ENCODE results near the gene FOXC2. TPM values are rescaled to one million over a fixed set of nuclear protein-coding genes. Genes with fewer than 3 reads are reported as not detected.

Gene FOXC2
- total and polyA plus RNA-seq, 10 of the 15 experiments (the other 5 are each of a cell fraction or from before 2014, with no cell fraction given) = not detected

- no peak for ATAC-seq
- SMC1A ChIA-PET (ENCODE audit: uncharacterized antibody, unreplicated experiment) = no interaction called here
- in situ Hi-C loops (cut with MboI) = no loop called here
Observed at GRCh38 chr16:86530251-86531190, 36.1 kb upstream of the FOXC2 start.

More at GRCh38 chr16:86530251-86531190, 36.1 kb upstream of the FOXC2 start:
- Histone ChIP-seq H2AFZ (ENCODE audit: control insufficient read depth, low read depth, low read length) (no peak overlapping the region), H3K9me3 (replicated peaks; ENCODE audit: control insufficient read depth, insufficient read depth, low read length) (no peaks in the 10 kb centered on the region), H3K27me3 (replicated peaks in 1 of 2; ENCODE audit: control insufficient read depth in 2 of 2, insufficient read depth in 2 of 2, low read length in 1 of 2) (no peaks in the 10 kb centered on the region), H3K4me3 (no peak overlapping the region), H3K79me2 (ENCODE audit: control insufficient read depth, insufficient read depth, low read length) (no peaks in the 10 kb centered on the region), H3K9ac (ENCODE audit: control insufficient read depth, insufficient read depth, low read length) (no peak overlapping the region), H3K27ac (ENCODE audit: control insufficient read depth, insufficient read depth) (no peak overlapping the region), H3K4me1 (ENCODE audit: control insufficient read depth, insufficient read depth, low read length) (no peaks in the 10 kb centered on the region), H3K4me2 (ENCODE audit: control insufficient read depth, insufficient read depth) (no peak overlapping the region), H3K36me3 (ENCODE audit: control insufficient read depth in 2 of 2, insufficient read depth in 2 of 2, low read length in 1 of 2) (no peaks in the 10 kb centered on the region; a peak in 1 of 4 replicates), H4K20me1 (ENCODE audit: control insufficient read depth, insufficient read depth) (no peaks in the 10 kb centered on the region; the same call in 1 of the 2 replicates)
- TF ChIP-seq PBX3 (IDR thresholded peaks at IDR 0.05; ENCODE audit: insufficient replicate concordance, low read depth, low read length) (no peak), BMI1 (IDR thresholded peaks at IDR 0.05; ENCODE audit: borderline replicate concordance) (no peak), SMAD1 (IDR thresholded peaks at IDR 0.05; ENCODE audit: low read depth, partially characterized antibody) (no peak), RCOR1 (conservative IDR thresholded peaks at IDR 0.05; ENCODE audit: low read depth, low read length) (no peak), NFYA (IDR thresholded peaks at IDR 0.05; ENCODE audit: borderline replicate concordance, low read depth, low read length) (no peak), POU2F2 (IDR thresholded peaks at IDR 0.05; ENCODE audit: borderline replicate concordance, low read depth, low read length) (no peak), SUZ12 (IDR thresholded peaks at IDR 0.05; ENCODE audit: unreplicated experiment) (no peak), ZBTB33 (IDR thresholded peaks at IDR 0.05) (no peak), RAD21 (IDR thresholded peaks at IDR 0.05; ENCODE audit: insufficient read depth, low read depth, low read length) (no peak), MTA2 (IDR thresholded peaks at IDR 0.05; ENCODE audit: low read depth) (no peak)
- FAIRE-seq (no peak), DNase-seq (ENCODE audit: low read depth, low spot score) (no peak)
- CTCF ChIA-PET = interaction anchor here (0.6 kb wide), 1 partner anchor 1372 kb away, joined by 3 read pairs; no protein-coding TSS in a partner anchor
- POLR2A ChIA-PET = no interaction called here
- no TSS peak for BruUV-seq (replicated peaks)
- RAD21 ChIA-PET (ENCODE audit: unreplicated experiment) = no interaction called here
- 93% methylated on average over 31 of the region's 31 CpGs for WGBS (ENCODE audit: insufficient coverage, insufficient replicate concordance, low lambda C conversion rate, missing lambda C conversion rate)
- intact Hi-C loops (cut with micrococcal nuclease; ENCODE audit: unreplicated experiment) = no loop called here
